IPS-18c (cell line): ENCODE results near the gene FHIT.

ENCODE experiments used
- H3K4me3 ChIP-seq: 2 replicates; pipeline ENCODE4 v1.7.0; 2013; ENCODE audit warnings: low read depth, mild to moderate bottlenecking, low read length, moderate library complexity; ENCODE audit not compliant: insufficient read depth
- H3K9me3 ChIP-seq: one replicate; pipeline ENCODE4 v1.6.1; 2013; ENCODE audit warnings: mild to moderate bottlenecking, low read length, moderate library complexity; ENCODE audit not compliant: control insufficient read depth, insufficient read depth

The FHIT gene

DNA sequence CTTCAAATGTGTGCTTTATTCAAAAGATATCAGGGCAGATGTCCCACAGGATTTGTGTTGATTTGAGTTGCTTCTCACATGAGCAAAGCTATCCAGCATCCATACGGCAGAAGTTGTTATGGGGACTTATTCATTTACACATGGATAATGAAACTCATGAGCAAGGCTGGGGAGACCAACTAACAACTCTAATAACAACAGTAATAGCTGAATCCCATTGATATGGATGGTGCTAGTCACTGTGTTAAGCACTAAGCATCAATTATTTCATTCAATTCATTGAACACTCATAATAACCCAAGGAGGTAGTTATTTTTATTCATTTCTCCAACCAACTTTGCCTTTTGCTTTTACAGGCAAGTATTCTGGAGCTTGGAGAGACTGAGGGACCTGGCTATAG is 1107.2 kb downstream of the FHIT start:
- no peaks in the 10 kb centered on the region for H3K9me3 ChIP-seq
- no peak overlapping the region for H3K4me3 ChIP-seq

DNA sequence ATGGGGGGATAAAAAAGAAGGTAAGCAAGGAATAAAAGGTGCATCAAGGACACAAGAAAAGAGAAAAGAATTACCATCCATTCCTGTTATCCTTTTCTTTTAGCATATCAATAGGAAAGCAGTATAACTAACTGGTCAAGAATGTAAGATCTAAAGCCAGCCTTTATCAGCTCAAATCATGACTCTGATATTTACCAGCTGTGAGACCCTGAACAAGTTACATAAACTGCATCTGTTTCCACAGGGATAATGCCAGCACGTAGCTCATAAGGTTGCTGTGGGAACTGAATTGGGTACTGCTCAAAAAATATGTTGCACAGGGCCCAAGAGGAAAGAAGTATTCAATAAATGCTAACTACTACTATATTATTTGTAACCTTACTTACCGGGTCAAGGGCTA is 1109.2 kb downstream of the FHIT start:
- no peak overlapping the region for H3K4me3 ChIP-seq
- no peaks in the 10 kb centered on the region for H3K9me3 ChIP-seq

- H3K9me3 ChIP-seq, result no peaks in the 10 kb centered on the region
These were observed 1111.1 kb downstream of the FHIT start for GRCh38 chr3:60140160-60140559.

GRCh38 chr3:60136601-60137000 is 1114.7 kb downstream of the FHIT start:
- Histone ChIP-seq H3K4me3 (no peak overlapping the region), H3K9me3 (no peaks in the 10 kb centered on the region)

More at GRCh38 chr3:60140160-60140559, 1111.1 kb downstream of the FHIT start:
- H3K4me3 ChIP-seq, result no peak overlapping the region

GRCh38 chr3:60135474-60135873 is 1115.8 kb downstream of the FHIT start:
- H3K9me3 ChIP-seq, result no peaks in the 10 kb centered on the region
- H3K4me3 ChIP-seq, result no peak overlapping the region

DNA sequence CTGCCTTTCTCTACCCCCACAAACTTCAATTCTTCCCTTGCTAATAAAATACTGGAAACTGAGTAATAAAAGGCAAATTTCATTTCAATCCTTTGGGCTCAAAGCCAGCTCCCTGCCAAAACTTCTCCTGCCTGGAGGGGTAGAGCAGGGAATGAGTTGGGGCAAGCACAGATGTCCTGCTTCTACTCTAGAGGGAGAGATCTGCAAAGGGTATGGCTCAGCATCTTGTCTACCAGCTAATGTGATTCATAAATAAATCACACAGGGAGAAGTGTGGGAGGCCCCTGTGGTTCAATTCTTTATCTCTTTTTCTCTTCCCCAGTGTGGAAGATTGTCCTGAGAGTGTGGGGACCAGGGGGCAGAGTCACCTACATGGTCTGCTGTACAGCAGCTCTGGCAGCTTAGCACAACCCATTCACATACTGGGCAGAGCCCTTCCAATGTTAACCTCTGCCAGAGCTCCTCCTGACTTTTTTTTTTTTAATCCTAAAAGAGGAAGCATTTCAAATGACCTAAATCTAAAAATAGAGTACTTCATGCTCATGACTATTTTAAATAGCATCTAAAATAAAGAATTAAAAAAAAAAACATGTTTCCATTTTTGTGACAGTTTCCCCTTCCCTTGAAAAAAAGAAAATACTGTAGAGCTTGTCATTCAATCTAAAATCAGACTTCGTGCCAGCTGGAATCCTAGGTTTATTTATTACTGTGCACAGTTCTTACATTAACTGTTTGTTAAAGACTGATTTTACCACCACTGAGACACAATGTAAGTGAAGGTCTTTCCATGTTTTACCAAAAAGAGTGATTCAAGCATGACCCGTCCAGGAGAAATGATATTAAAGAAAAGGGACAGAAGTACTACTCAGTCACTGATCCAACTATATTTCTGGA is 1117.7 kb downstream of the FHIT start:
- no peak overlapping the region for H3K4me3 ChIP-seq
- H3K9me3 ChIP-seq, result no peaks in the 10 kb centered on the region

- Histone ChIP-seq H3K9me3 (no peaks in the 10 kb centered on the region), H3K4me3 (no peak overlapping the region)
These were observed 1119.6 kb downstream of the FHIT start for GRCh38 chr3:60131618-60132017.

DNA sequence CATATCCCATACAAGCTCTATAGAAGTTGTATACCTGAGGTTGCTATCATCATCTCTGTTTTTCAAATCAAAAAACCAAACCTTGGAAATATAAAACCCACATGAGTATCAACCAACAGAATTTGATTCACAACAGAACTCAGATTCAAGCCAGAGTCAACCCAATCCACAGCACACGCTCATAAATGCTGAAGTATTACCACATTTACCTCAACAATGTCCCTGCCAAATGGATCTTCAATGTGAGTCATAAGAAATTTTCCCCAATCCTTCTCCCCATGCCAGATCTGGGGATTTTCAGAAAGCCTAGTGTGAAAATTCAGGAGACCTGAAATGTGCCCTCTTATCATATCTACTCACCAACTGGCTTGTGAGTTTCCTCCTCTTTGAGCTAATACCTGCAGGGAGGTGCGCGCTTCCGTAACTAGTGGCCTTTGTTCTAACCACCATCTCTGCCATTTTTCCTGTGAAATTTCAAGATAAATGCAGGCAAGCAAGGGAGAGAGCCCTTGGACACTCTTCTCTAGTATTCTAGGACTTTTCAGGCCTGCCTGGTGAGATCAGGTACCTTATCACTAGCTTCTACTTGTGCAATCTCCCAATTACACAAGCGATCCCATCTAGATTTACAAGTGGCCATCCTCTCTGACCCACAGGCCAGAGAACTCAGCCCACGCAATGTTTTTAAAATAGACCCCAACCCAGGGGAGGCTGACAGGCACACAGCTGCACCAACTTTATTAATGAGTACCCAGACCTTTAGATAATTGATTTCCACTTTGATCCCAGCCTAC is 1124.5 kb downstream of the FHIT start:
- no peak overlapping the region for H3K4me3 ChIP-seq
- H3K9me3 ChIP-seq, result no peaks in the 10 kb centered on the region

- no peaks in the 10 kb centered on the region for H3K9me3 ChIP-seq
- no peak overlapping the region for H3K4me3 ChIP-seq
These were observed 1125.6 kb downstream of the FHIT start for GRCh38 chr3:60125686-60126085.

- H3K4me3 ChIP-seq, result no peak overlapping the region
- no peaks in the 10 kb centered on the region for H3K9me3 ChIP-seq
These were observed 1131.0 kb downstream of the FHIT start for GRCh38 chr3:60120245-60120644.

DNA sequence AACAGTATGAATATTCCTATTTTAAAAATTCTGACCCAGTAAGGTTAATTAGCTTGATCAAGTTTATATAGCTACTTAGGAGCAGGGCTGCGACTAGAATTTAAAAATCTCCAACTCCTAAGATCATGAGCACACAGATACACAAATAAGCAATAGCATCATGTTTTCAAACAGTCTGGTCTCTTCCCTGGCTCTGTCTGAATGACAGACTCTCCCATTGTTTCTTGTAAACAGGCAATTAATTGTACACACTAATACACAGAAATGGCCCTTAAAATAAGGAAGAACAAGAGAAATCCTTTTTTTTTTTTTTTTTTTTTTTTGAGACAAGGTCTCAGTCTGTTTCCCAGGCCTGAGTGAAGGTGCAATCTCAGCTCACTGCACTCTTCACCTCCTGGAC is 1137.1 kb downstream of the FHIT start:
- Histone ChIP-seq H3K4me3 (no peak overlapping the region), H3K9me3 (no peaks in the 10 kb centered on the region)

GRCh38 chr3:60107275-60107674 is 1144.0 kb downstream of the FHIT start:
- no peaks in the 10 kb centered on the region for H3K9me3 ChIP-seq
- H3K4me3 ChIP-seq, result no peak overlapping the region

DNA sequence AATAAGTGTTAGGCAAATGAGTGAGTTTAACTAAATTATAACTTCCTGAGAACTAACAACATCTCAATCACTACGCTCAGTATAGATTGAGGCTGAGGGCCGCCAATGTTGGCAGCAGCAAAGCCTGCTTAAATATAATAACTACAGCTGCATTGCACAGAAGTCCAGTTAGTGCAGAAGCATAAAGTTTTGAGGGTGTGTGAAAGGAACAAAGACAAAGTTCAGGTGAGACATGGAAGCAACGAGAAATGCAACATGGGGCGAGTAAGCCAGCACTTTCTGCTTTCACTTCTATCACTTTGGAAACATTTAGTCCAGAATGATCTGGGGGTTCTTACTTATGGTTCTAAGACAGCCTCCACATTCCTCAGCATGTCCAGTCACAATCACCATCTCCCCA is 1149.1 kb downstream of the FHIT start:
- Histone ChIP-seq H3K9me3 (no peaks in the 10 kb centered on the region), H3K4me3 (no peak overlapping the region)

DNA sequence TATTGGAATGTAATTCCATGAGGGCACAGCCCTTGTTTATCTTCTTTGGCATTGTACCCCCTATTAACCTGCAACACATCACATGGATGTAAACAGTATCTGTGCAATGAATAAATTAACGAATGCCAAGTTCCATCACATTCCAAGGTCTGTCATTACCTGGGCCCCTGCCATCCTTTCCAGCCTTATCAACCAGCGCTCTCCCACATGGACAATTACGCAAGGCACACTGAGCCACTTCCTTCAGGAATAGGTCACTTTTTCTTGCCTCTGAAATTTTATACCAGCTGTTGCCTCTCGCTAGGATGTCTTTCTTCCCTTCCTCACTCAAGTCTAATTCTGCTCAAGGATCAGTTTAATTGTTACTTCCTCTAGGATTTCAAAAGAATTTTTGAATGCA is 1149.6 kb downstream of the FHIT start:
- Histone ChIP-seq H3K9me3 (no peaks in the 10 kb centered on the region), H3K4me3 (no peak overlapping the region)

DNA sequence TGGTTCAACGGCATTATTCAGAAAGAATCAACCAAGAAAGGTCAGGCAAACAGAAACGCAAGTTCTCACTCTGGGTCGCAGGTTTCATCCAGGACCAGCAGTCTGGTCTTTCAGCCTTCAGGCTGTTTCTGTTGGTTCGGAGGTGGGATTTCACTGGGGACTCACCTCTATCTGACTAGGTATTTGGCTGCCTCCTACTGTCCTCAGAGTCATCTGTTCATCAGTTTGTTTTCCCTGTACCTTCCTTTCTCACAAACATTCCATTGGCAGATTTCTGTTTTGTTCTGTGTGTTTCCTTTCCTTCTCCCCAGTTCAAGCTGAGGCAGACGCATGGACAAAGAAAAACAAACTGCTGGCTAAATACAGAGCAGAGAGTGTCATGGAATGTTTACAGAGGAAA is 1154.8 kb downstream of the FHIT start:
- H3K4me3 ChIP-seq, result no peak overlapping the region
- H3K9me3 ChIP-seq, result no peaks in the 10 kb centered on the region

- Histone ChIP-seq H3K9me3 (no peaks in the 10 kb centered on the region), H3K4me3 (no peak overlapping the region)
These were observed 1155.3 kb downstream of the FHIT start for GRCh38 chr3:60095930-60096329.

DNA sequence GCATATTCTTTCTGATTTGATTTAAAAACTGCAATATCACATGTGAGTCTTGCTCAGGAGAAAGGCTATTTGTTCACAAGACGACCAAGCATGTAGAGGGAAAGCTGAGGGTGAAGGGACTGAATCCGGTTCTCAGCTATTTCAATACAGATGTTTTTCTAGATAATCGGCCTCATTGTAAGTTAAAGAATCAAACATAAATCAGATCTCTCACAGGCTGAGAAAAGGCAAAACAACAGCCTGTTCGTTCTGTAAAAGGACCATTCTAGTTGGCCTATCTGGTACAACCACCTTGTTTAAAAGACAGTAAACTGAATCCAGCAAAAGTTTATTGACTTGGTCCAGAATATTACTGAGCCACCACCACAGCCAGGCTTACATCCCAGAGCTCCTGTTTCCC is 1155.7 kb downstream of the FHIT start:
- no peaks in the 10 kb centered on the region for H3K9me3 ChIP-seq

DNA sequence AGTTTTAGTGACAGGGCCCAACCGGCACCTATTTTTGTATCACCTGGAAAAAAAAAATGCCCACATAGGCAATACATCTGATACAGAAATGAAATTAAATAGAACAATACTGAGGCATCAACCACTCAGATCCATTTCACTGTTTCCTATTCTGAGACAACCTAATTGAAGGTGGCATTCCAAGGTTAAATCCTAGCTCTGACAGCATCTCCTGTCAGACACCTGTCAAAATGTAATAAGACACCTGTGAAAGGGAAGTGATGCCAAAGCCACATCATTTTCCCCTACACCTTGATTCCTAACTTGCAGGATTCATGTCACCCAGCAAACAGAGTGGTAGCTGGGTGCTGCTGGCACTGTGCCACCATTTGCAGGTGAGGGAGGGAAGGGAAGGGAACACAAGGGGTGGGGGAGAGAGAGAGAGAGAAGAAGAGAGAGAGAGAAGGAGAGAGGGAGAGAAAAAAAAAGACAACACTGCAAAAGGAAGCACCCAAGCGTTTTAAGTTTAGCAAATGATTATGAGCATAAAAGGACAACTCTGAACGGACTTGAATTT is 1156.8 kb downstream of the FHIT start:
- Histone ChIP-seq H3K9me3 (no peaks in the 10 kb centered on the region), H3K4me3 (no peak overlapping the region)

More for the DNA sequence above, 1155.7 kb downstream of the FHIT start:
- no peak overlapping the region for H3K4me3 ChIP-seq
